Adipocyte (in vitro differentiated cells): ENCODE results near the gene MGLL.

Source experiments
- DNase-seq: peaks from one replicate; pipeline ENCODE4 v3.0.0-alpha.2; 2015; ENCODE audit warnings: low read depth
- H3K27me3 ChIP-seq: replicated peaks from 2 replicates; pipeline ENCODE4 v1.7.0; 2013; ENCODE audit warnings: mild to moderate bottlenecking, low read length, moderate library complexity; ENCODE audit not compliant: control insufficient read depth, insufficient read depth
- H3K36me3 ChIP-seq: 2 replicates; pipeline ENCODE4 v1.7.0; 2013; ENCODE audit warnings: low read length, mild to moderate bottlenecking, moderate library complexity; ENCODE audit not compliant: control insufficient read depth, insufficient read depth, severe bottlenecking
- H3K4me1 ChIP-seq: 2 replicates; pipeline ENCODE4 v1.7.0; 2013; ENCODE audit warnings: mild to moderate bottlenecking, low read length, moderate library complexity; ENCODE audit not compliant: control insufficient read depth, insufficient read depth
- H3K4me3 ChIP-seq: 2 replicates; pipeline ENCODE4 v1.7.0; 2013; ENCODE audit warnings: mild to moderate bottlenecking, low read length, moderate library complexity
- H3K9ac ChIP-seq: 2 replicates; pipeline ENCODE4 v1.7.0; 2013; ENCODE audit warnings: mild to moderate bottlenecking, low read length, moderate library complexity
- H3K9me3 ChIP-seq: 2 replicates; pipeline ENCODE4 v1.7.0; 2013; ENCODE audit warnings: mild to moderate bottlenecking, low read length, moderate library complexity; ENCODE audit not compliant: control insufficient read depth

Gene MGLL

DNA sequence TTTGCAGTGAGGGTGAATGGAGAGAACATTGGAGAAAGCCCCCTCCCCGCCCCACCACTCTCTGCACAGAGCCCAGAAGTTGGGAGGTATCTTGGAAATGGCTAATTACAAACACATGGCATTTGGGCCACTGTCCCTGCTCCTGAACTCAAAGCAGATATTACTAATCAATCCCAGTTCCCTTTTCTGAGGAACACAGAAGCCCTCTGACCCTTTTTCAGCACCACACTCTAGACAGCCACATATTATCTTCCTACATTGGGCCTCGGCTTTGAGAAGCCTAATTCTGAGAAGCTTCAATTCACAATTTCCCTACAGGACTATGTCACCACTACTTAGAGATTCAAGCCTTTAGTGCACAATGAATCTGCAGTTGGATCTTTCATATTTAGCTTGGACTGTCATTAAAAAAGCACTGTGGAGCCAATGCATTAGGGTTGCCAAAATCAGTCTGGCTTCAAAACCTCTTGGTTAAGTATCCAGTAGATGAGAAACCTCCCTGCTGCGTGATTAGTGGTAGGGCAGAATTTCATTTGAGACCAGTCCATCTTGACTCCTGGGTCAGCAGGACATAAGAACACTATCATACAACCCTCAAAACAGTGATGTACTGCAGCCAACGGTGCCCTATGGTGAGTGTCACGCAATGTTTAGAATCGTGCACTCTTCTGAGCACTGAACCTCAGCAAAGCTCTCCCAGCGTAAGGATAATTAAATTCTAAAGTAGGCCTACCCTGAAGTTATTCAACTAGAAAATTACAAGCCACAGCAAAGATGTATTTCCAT lies 26.1 kb downstream of the MGLL start:
- no peak for DNase-seq
- H3K4me3 ChIP-seq: no peak overlapping the region
- no peaks in the 10 kb centered on the region for H3K27me3 ChIP-seq
- H3K36me3 ChIP-seq: peaks cover 35% of the 10 kb centered on the region
- no peak overlapping the region for H3K9ac ChIP-seq
- H3K4me1 ChIP-seq: peaks cover 38% of the 10 kb centered on the region
- H3K9me3 ChIP-seq: peaks cover 4% of the 10 kb centered on the region

DNA sequence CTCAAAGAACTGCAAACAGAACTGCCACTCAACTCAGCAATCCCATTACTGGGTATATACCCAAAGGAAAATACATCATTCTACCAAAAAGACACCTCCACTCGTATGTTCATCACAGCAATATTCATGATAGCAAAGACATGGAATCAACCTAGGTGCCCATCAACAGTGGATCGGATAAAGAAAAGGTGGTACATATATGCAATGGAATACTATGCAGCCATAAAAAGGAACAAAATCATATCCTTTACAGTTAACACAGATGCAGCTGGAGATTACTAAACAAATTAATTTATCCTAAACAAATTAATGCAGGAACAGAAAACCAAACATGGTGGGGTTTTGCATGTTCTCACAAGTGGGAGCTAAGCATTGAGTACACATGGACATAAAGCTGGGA lies 27.3 kb downstream of the MGLL start:
- Histone ChIP-seq H3K36me3 (peaks cover 30% of the 10 kb centered on the region), H3K27me3 (no peaks in the 10 kb centered on the region), H3K4me3 (no peak overlapping the region), H3K9me3 (peaks cover 4% of the 10 kb centered on the region), H3K4me1 (peaks cover 29% of the 10 kb centered on the region), H3K9ac (no peak overlapping the region)
- DNase-seq: no peak

DNA sequence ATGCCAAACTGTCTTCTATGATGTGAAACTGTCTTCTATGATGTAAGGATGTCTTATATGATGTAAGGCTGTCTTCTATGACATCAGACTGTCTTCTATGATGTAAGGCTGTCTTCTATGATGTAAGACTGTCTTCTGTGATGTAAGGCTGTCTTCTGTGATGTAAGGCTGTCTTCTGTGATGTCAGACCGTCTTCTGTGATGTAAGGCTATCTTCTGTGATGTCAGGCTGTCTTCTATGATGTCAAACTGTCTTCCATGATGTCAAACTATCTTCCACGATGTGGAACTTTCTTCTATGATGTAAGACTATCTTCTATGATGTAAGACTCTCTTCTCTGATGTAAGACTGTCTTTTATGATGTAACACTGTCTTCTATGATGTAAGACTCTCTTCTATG lies 27.9 kb downstream of the MGLL start:
- peaks cover 28% of the 10 kb centered on the region for H3K4me1 ChIP-seq
- peaks cover 29% of the 10 kb centered on the region for H3K36me3 ChIP-seq
- DNase-seq: no peak
- peaks cover 4% of the 10 kb centered on the region for H3K9me3 ChIP-seq
- H3K4me3 ChIP-seq: no peak overlapping the region
- H3K27me3 ChIP-seq: no peaks in the 10 kb centered on the region
- H3K9ac ChIP-seq: no peak overlapping the region

DNA sequence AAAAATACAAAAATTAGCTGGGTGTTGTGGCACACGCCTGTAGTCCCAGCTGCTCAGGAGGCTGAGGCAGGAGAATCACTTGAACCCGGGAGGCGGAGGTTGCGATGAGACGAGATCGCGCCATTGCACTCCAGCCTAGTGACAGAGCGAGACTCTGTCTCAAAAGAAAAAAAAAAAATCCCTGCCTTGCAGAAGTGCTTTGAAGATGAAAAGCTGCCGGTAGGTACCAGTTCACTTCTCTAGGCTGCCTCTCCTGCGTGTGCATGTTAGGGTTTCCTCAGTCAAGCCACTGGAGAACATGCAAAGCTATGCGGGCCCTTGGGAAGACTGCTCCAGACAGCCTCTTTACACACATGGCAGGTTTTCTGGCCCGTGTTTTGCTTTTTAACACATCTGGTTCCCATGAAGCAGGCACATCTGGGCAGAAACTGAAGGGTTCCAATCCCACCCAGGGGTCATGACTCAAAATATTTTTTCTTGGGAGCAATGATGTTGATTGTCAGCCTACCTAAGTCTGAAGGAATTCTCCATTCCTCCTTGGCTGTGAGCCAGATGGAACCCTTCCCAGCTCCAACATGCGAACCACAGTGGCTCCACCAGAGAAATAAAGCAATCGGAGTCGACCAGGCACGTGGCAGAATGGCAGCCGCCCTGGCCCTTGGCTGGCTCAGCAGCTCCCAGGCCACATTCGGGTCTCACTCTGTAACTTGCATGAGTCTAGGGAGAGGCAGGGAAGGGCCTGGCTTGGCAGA lies 29.6 kb downstream of the MGLL start:
- H3K27me3 ChIP-seq: no peaks in the 10 kb centered on the region
- DNase-seq: peak; percentile 93
- peaks cover 38% of the 10 kb centered on the region for H3K4me1 ChIP-seq
- H3K36me3 ChIP-seq: peaks cover 17% of the 10 kb centered on the region
- H3K4me3 ChIP-seq: no peak overlapping the region
- peaks cover 4% of the 10 kb centered on the region for H3K9me3 ChIP-seq
- no peak overlapping the region for H3K9ac ChIP-seq

DNA sequence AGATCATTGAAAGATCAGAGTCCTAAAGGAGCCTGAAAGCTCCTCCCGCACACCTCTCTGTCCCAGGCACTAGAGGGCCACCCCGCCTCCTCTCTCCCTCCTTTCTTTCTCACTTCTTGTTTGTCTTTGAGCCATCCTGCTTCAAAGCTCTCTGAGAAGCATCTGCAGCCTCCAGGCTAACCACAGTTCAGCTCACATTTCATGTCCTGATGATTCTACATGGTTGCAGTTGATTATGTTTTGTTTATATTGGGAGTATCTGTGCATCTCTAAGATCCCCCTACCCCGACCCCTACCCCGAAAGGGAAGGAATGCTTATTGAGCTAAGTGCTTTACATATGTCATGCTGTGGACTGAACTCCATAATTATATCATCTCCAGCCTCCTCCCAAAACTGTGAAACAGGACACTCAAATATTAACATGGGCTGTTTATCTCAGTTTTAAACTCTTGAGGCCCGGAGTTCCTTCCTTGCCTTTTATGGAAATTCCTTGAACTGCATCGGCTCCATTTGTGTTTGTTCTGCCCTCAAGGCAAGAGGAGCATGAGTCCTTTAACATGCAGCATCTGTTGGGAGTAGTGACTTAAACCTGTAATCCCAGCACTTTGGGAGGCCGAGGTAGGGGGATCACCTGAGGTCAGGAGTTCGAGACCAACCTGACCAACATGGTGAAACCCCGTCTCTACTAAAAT lies 30.9 kb downstream of the MGLL start:
- Histone ChIP-seq H3K36me3 (peaks cover 9% of the 10 kb centered on the region), H3K4me1 (peaks cover 49% of the 10 kb centered on the region), H3K9ac (peak overlapping the region; percentile 17), H3K9me3 (peaks cover 4% of the 10 kb centered on the region), H3K27me3 (no peaks in the 10 kb centered on the region), H3K4me3 (no peak overlapping the region)
- peak; percentile 84 for DNase-seq

DNA sequence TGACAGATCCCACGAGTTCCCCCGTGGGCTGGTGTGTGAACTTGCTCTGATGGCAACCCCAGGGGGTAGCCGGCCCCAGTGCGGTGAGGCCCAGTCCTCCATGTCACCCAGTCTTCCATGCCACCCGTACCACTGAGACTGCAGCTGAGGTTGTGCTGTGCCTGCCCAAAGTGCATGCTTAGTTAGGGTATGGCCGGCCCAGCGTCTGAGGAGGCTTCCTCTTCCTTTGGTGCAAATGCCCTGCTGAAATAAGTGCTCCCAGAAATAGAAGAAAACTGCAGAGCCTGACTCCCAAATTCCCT lies 31.5 kb downstream of the MGLL start:
- no peak for DNase-seq
- no peak overlapping the region for H3K4me3 ChIP-seq
- H3K27me3 ChIP-seq: no peaks in the 10 kb centered on the region
- H3K4me1 ChIP-seq: peaks cover 54% of the 10 kb centered on the region
- peaks cover 4% of the 10 kb centered on the region for H3K9me3 ChIP-seq
- H3K9ac ChIP-seq: peak overlapping the region; percentile 17
- H3K36me3 ChIP-seq: peaks cover 9% of the 10 kb centered on the region

DNA sequence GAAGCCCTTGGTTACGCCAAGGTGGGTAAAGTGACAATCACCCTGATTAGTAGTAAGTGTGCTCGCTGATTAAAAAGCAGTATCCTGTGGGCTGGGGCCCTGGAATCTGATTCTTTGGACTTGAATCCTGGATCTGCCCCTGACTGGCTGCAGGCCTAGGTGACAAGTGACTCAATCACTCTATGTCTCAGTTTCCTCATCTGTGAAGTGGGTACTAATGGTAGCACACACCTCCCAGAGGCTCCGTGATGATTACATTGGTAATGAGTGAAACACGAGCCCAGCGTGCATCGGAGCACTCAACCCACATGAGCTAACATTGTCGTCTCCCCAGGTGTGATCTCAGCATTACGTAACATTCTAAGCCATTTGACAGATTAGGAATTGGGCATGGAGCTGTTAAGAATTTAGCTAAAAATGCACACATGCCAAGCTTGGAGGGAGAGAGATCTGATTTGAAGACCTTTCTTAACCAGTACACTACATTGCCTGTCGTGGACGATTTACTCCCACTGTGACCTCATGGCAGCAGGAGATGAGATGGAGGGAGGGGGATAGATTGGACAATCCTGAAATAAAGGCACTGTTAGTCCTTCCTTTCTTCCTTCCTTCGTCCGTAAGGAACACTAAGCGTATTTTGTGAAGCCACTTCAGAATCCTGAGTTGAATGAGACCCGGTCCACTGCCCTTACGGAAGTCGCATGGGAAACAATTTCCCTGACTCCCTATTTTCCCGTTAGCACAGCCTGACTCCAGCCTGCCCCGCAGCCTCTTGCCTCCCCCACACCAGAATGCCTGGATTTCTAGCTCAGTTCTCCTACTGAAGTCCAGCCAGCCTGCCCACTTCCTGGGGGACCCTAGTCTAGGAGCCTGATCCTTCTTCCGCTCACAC lies 32.1 kb downstream of the MGLL start:
- no peak overlapping the region for H3K4me3 ChIP-seq
- H3K27me3 ChIP-seq: no peaks in the 10 kb centered on the region
- peaks cover 4% of the 10 kb centered on the region for H3K9me3 ChIP-seq
- peaks cover 9% of the 10 kb centered on the region for H3K36me3 ChIP-seq
- peaks cover 60% of the 10 kb centered on the region for H3K4me1 ChIP-seq
- no peak for DNase-seq
- H3K9ac ChIP-seq: no peak overlapping the region

DNA sequence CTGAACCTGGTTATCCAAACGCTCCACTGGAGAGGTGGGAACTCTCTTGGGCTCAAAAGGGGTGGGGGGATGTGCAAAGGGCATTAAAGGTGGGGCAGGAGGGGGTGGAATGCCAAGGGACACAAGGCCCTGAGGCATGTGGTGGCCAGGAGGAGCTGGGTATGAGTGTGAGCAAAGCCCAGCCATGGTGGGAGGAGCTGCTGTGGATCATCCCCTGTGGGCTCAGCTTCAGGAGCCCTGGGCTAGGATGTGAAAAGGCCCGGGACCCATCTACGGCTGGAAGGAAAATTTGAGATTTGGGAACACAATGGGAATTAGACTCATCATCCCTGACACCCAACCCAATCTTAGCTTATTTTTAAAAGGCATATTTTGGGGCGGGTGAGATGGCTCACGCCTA lies 33.3 kb downstream of the MGLL start:
- Histone ChIP-seq H3K9me3 (no peaks in the 10 kb centered on the region), H3K4me1 (peaks cover 64% of the 10 kb centered on the region), H3K36me3 (no peaks in the 10 kb centered on the region), H3K27me3 (no peaks in the 10 kb centered on the region), H3K4me3 (no peak overlapping the region), H3K9ac (no peak overlapping the region)
- no peak for DNase-seq

DNA sequence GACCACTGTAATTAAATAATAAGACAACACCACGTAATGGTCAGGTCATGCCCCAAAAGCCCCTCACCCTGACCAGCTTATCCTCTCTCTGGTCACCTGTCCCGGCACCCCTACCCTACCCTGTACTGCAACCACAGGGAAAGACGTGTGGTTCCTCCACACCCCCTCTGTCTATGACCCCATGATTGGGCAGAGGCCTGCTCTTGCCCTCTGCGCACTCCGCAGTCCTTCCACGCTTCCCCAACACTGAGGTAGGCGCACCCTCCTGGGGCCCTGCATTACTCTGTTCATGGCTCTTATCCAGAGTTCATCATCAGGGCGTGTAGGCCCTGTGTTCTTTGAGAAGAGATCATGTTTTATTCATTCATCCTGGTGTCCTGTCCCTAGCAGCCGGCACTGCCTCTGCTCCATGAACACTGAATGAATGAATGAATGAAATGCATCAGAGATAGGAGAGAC lies 33.8 kb downstream of the MGLL start:
- Histone ChIP-seq H3K27me3 (no peaks in the 10 kb centered on the region), H3K9ac (no peak overlapping the region), H3K36me3 (no peaks in the 10 kb centered on the region), H3K4me1 (peaks cover 64% of the 10 kb centered on the region), H3K4me3 (no peak overlapping the region), H3K9me3 (no peaks in the 10 kb centered on the region)
- DNase-seq: no peak

DNA sequence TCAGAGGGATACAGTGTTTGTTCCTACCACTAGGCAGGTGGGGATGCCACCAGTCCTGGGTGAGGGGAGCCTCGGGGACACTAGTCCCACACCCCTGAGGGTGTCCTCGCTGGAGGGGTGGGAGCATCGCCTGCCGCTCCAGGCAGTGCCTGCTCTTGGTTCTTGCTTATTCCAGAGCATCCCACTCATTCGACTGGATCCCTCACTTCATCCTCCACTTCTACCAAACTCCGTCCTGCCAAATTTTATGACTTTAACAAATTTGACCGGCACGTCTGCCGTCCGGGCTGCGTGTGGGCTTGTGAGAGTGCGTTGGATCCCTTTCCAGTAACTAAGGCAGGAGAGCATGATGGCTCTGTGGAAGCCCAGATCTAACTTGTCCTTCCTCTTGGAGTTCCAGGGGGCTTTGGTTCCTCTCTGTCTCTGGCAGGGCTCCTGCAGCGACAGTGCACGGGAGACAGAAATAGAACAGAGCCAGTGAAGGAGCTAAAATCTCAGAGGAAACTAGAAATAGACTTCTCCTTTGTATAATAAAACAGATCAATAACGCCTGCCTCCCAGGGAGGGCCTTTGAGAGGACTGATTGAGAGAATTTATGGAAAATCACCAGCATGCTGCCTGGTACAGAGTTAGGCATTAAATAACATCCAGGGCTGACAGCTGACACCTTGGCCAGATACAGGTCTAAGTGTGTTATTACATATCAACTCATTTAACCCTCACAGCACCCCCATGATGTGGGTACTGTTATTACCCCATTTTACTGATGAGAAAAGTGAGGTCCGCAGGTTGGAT lies 34.5 kb downstream of the MGLL start:
- H3K4me1 ChIP-seq: peaks cover 58% of the 10 kb centered on the region
- no peaks in the 10 kb centered on the region for H3K9me3 ChIP-seq
- H3K4me3 ChIP-seq: no peak overlapping the region
- DNase-seq: no peak
- no peaks in the 10 kb centered on the region for H3K27me3 ChIP-seq
- H3K36me3 ChIP-seq: no peaks in the 10 kb centered on the region
- H3K9ac ChIP-seq: peak overlapping the region; percentile 42
